Keratinocyte (primary cell): ENCODE data around the gene ZNF260. TPM values are rescaled to one million over a fixed set of nuclear protein-coding genes. Genes with fewer than 3 reads are reported as not detected.
A peak's percentile ranks its signal among the peaks of the same experiment; 100 is the strongest.

ENCODE experiments used
- DNase-seq: peaks from one replicate; pipeline ENCODE4 v3.0.0-alpha.2; 2011; ENCODE audit warnings: low read depth, missing footprints, low spot score
- FAIRE-seq: peaks from 2 replicates; lab custom pipeline; 2011; peaks lifted over from hg19 to GRCh38; lab: Jason Lieb, UNC
- H2AFZ ChIP-seq: 2 replicates; pipeline ENCODE4 v1.6.0; 2012; ENCODE audit warnings: low read length, control low read depth, inconsistent platforms; ENCODE audit not compliant: control insufficient read depth
- H3K27ac ChIP-seq: 2 replicates; pipeline ENCODE4 v1.5.1; 2011; ENCODE audit warnings: low read length; ENCODE audit not compliant: control insufficient read depth, insufficient read depth
- H3K27me3 ChIP-seq: 3 replicates; pipeline ENCODE4 v1.6.0; 2011; ENCODE audit warnings: low read length; ENCODE audit not compliant: control insufficient read depth, insufficient read depth; ENCODE audit errors: extremely low read depth
- H3K36me3 ChIP-seq, 2 experiments: 2 replicates in 1 of 2; 3 replicates in 1 of 2; pipeline ENCODE4 v1.5.1; 2011; ENCODE audit warnings: low read length in 2 of 2, mild to moderate bottlenecking in 1 of 2; ENCODE audit not compliant: control insufficient read depth in 2 of 2, insufficient read depth in 2 of 2; ENCODE audit errors: extremely low read depth in 1 of 2
- H3K4me1 ChIP-seq: 3 replicates; pipeline ENCODE4 v1.5.1; 2011; ENCODE audit warnings: low read length; ENCODE audit not compliant: control insufficient read depth, insufficient read depth; ENCODE audit errors: extremely low read depth
- H3K4me2 ChIP-seq: 3 replicates; pipeline ENCODE4 v1.6.0; 2011; ENCODE audit warnings: low read depth, low read length; ENCODE audit not compliant: control insufficient read depth, insufficient read depth; ENCODE audit errors: extremely low read depth
- H3K4me3 ChIP-seq, 3 experiments: fragments of 200-600 bp in 1 of 3; sonication (generic) in 1 of 3; 2 replicates in 2 of 3; 3 replicates in 1 of 3; pipeline ENCODE4 v1.5.1; 2011 to 2016; ENCODE audit warnings: low read length in 3 of 3, mild to moderate bottlenecking in 3 of 3, control low read depth in 2 of 3, inconsistent platforms in 1 of 3, low read depth in 1 of 3, mixed read lengths in 1 of 3, mixed run types in 1 of 3, moderate library complexity in 1 of 3; ENCODE audit not compliant: control insufficient read depth in 2 of 3, insufficient read depth in 2 of 3; ENCODE audit errors: extremely low read depth in 1 of 3
- H3K79me2 ChIP-seq: 2 replicates; pipeline ENCODE4 v1.6.0; 2012; ENCODE audit warnings: low read length; ENCODE audit not compliant: control insufficient read depth, insufficient read depth
- H3K9ac ChIP-seq: 3 replicates; pipeline ENCODE4 v1.6.0; 2011; ENCODE audit warnings: low read length; ENCODE audit not compliant: control insufficient read depth, insufficient read depth; ENCODE audit errors: extremely low read depth
- H3K9me1 ChIP-seq: 3 replicates; pipeline ENCODE4 v1.6.0; 2011; ENCODE audit warnings: low read length; ENCODE audit not compliant: control insufficient read depth, insufficient read depth; ENCODE audit errors: extremely low read depth
- H3K9me3 ChIP-seq: 2 replicates; pipeline ENCODE4 v1.5.1; 2012; ENCODE audit warnings: low read depth, low read length; ENCODE audit not compliant: control insufficient read depth
- H4K20me1 ChIP-seq: 3 replicates; pipeline ENCODE4 v1.6.0; 2011; ENCODE audit warnings: low read length; ENCODE audit not compliant: control insufficient read depth, insufficient read depth; ENCODE audit errors: extremely low read depth
- EZH2 ChIP-seq: IDR thresholded peaks from one replicate; pipeline ENCODE4 v1.6.1; 2012; ENCODE audit warnings: inconsistent platforms, mild to moderate bottlenecking, low read length, moderate library complexity
- dilution Hi-C: fragments of 300-500 bp; cut with MboI; formaldehyde crosslinking; loops from one replicate; pipeline ENCODE4 v1.7.0; 2020; ENCODE audit warnings: low sequenced_read_pairs; ENCODE audit not compliant: extremely low pct_ligation_motif_present
- polyA plus RNA-seq, 5 experiments: library from polyadenylated mRNA; depleted of rRNA in 3 of 5; stranded (reverse) in 3 of 5; stranded (forward) in 1 of 5; unstranded in 1 of 5; fragments of >200 nt; gene quantifications; 1 replicate in 1 of 5; 2 replicates in 3 of 5; 3 replicates in 1 of 5; pipeline versions ENCODE4 v1.2.1 to v1.2.3, GENCODE V29; 2011 to 2012; ENCODE audit warnings: missing spikeins in 2 of 5, low read depth in 1 of 5, low replicate concordance in 1 of 5
- TF ChIP-seq, protein P1 (sequence below), 3 experiments: IDR thresholded peaks in 1 of 3; conservative IDR thresholded peaks in 1 of 3; optimal IDR thresholded peaks in 1 of 3; 2 replicates in 2 of 3; 3 replicates in 1 of 3; pipeline versions ENCODE3 to v1.5.1; 2011; ENCODE audit warnings: low read length in 3 of 3, mild to moderate bottlenecking in 3 of 3, moderate library complexity in 2 of 3, control low read depth in 1 of 3, inconsistent platforms in 1 of 3; ENCODE audit not compliant: insufficient read depth in 2 of 3; ENCODE audit errors: extremely low read depth in 1 of 3

Gene ZNF260
- polyA plus RNA-seq, 1 donor (not counting 4 experiments of a cell fraction or from before 2014, with no cell fraction given) = 11.3 TPM

DNA sequence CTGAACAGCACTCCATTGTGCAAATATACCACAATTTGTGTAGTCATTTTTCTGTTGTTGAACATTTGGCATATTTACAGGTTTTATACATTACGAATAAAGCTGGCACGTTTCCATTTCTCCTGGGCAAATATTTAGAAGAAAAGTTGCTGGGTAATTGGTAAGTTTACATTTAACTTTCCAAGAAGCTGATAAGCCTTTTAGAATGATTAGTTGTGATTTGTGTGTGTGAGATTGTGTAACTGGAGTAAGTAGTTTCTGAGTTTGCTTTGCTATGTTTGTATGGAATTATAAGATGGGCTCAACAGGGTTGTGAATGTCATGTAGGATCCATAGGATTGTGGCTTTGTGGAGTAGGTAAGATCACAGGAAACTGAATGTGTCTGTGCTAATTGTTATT, 46.7 kb upstream of the ZNF260 start:
- Histone ChIP-seq H3K36me3 (peaks cover 12 to 13% of the 10 kb centered on the region in 2 experiments), H3K4me1 (peaks cover 4% of the 10 kb centered on the region), H2AFZ (no peak overlapping the region), H3K9me1 (no peaks in the 10 kb centered on the region), H4K20me1 (no peaks in the 10 kb centered on the region), H3K27me3 (no peaks in the 10 kb centered on the region), H3K79me2 (peaks cover 43% of the 10 kb centered on the region), H3K9ac (no peak overlapping the region), H3K4me3 (peak overlapping the region; percentile 60 to 97 (median 89)), H3K4me2 (peak overlapping the region; percentile 93), H3K9me3 (no peaks in the 10 kb centered on the region), H3K27ac (no peak overlapping the region)
- TF ChIP-seq, protein P1, sequence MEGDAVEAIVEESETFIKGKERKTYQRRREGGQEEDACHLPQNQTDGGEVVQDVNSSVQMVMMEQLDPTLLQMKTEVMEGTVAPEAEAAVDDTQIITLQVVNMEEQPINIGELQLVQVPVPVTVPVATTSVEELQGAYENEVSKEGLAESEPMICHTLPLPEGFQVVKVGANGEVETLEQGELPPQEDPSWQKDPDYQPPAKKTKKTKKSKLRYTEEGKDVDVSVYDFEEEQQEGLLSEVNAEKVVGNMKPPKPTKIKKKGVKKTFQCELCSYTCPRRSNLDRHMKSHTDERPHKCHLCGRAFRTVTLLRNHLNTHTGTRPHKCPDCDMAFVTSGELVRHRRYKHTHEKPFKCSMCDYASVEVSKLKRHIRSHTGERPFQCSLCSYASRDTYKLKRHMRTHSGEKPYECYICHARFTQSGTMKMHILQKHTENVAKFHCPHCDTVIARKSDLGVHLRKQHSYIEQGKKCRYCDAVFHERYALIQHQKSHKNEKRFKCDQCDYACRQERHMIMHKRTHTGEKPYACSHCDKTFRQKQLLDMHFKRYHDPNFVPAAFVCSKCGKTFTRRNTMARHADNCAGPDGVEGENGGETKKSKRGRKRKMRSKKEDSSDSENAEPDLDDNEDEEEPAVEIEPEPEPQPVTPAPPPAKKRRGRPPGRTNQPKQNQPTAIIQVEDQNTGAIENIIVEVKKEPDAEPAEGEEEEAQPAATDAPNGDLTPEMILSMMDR (optimal IDR thresholded peaks at IDR 0.05 in 1 of 3, IDR thresholded peaks at IDR 0.05 in 1 of 3, conservative IDR thresholded peaks at IDR 0.05 in 1 of 3; ENCODE audit: extremely low read depth in 1 of 3, insufficient read depth in 2 of 3, low read length in 3 of 3) = no peak
- TF ChIP-seq EZH2 = no peak
- no peak for DNase-seq
- FAIRE-seq = no peak
- dilution Hi-C loops = no loop called here

DNA sequence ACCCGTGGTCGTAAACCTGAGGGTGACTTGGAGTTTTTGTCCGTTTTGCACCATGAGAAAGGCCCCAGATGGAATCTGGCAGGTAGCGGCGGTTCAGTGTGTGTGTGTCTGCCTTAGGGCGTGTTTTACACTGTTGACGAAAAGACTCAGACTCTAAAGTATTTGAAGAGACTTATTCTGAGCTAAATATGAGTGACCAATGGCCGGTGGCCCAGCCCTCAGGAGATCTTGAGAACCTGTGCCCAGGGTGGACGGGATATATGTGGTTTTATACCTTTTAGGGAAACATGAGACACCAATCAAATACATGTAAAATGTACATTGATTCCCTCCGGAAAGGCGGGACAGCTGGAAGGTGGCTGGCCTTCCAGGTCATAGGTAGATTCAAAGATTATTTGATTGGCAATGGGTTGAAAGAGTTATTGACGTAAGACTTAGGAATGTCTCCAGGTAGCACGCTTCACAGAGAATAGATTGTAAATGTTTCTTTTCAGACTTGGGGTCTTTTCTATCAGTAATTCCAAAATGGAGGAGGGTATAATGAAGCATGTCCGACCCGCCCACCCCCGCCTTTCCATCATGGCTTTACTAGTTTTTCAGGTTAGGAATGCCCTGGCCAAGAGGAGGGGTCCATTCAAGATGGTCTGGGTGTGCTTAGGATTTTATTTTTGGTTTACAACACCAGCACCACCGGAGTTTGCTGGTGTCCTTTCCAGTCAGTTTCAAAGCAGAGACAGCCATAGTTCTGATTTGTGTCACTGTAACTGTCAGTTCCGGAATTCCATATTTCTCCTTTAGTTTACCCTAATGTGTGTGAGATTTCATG, 46.0 kb upstream of the ZNF260 start:
- peak overlapping the region; percentile 100 for H2AFZ ChIP-seq
- DNase-seq (no peak), FAIRE-seq (no peak)
- TF ChIP-seq, protein P1 (optimal IDR thresholded peaks at IDR 0.05 in 1 of 3, IDR thresholded peaks at IDR 0.05 in 1 of 3, conservative IDR thresholded peaks at IDR 0.05 in 1 of 3; ENCODE audit: extremely low read depth in 1 of 3, insufficient read depth in 2 of 3, low read length in 3 of 3) = no peak
- TF ChIP-seq EZH2 = no peak
- no peaks in the 10 kb centered on the region for H3K9me1 ChIP-seq
- dilution Hi-C loops = no loop called here
- peak overlapping the region; percentile 60 to 97 (median 89) for H3K4me3 ChIP-seq
- H4K20me1 ChIP-seq = no peaks in the 10 kb centered on the region
- H3K9me3 ChIP-seq = no peaks in the 10 kb centered on the region
- peaks cover 43% of the 10 kb centered on the region for H3K79me2 ChIP-seq
- peak overlapping the region; percentile 90 for H3K27ac ChIP-seq
- no peaks in the 10 kb centered on the region for H3K27me3 ChIP-seq
- H3K9ac ChIP-seq = peak overlapping the region; percentile 94
- peaks cover 4% of the 10 kb centered on the region for H3K4me1 ChIP-seq
- peaks cover 9 to 10% of the 10 kb centered on the region in 2 experiments for H3K36me3 ChIP-seq
- H3K4me2 ChIP-seq = peak overlapping the region; percentile 93
